GM12891 (cell line): ENCODE data around the gene GAS2.
"Not testable (repeated sequence)": the region's sequence is repeated elsewhere in the genome, so short reads cannot be mapped to it uniquely, and the experiment has no call there.

Experiments used
- DNase-seq: peaks from one replicate; pipeline ENCODE4 v3.0.0; 2011; ENCODE audit warnings: low spot score; ENCODE audit not compliant: insufficient read length
- FAIRE-seq: peaks from 2 replicates; lab custom pipeline; 2011; peaks lifted over from hg19 to GRCh38; lab: Jason Lieb, UNC
- PAX5 ChIP-seq: IDR thresholded peaks from 2 replicates; pipeline ENCODE4 v1.6.1; 2011; ENCODE audit warnings: low read length, moderate library complexity, mild to moderate bottlenecking; ENCODE audit not compliant: insufficient read depth, severe bottlenecking
- POLR2A ChIP-seq: IDR thresholded peaks from 2 replicates; pipeline ENCODE4 v1.6.1; 2011; ENCODE audit warnings: low read depth, low read length, control low read depth
- POLR2AphosphoS5 ChIP-seq: IDR thresholded peaks from 2 replicates; pipeline ENCODE4 v1.6.1; 2011; ENCODE audit warnings: low read depth, low read length, control low read depth
- POU2F2 ChIP-seq: IDR thresholded peaks from 2 replicates; pipeline ENCODE4 v1.6.1; 2011; ENCODE audit warnings: low read depth, mild to moderate bottlenecking, control low read depth, low read length, moderate library complexity
- SPI1 ChIP-seq: IDR thresholded peaks from 2 replicates; pipeline ENCODE4 v1.6.1; 2011; ENCODE audit warnings: low read depth, low read length, control low read depth
- TAF1 ChIP-seq: IDR thresholded peaks from 2 replicates; pipeline ENCODE4 v1.6.1; 2011; ENCODE audit warnings: low read depth, low read length, control low read depth

The GAS2 gene

GRCh38 chr11:22635689-22636088 lies 30.7 kb upstream of the GAS2 start:
- TF ChIP-seq SPI1 (no peak), PAX5 (no peak), TAF1 (no peak), POLR2AphosphoS5 (no peak), POU2F2 (no peak), POLR2A (no peak)
- no peak for DNase-seq
- no peak for FAIRE-seq

- DNase-seq, result no peak
- FAIRE-seq, result no peak
- TF ChIP-seq SPI1, result no peak
- no peak for TF ChIP-seq POU2F2
- no peak for TF ChIP-seq POLR2A
- TF ChIP-seq POLR2AphosphoS5, result no peak
- no peak for TF ChIP-seq TAF1
- no peak for TF ChIP-seq PAX5
Measured at GRCh38 chr11:22640862-22641261, 25.5 kb upstream of the GAS2 start.

- no peak for TF ChIP-seq POLR2A
- no peak for TF ChIP-seq POLR2AphosphoS5
- TF ChIP-seq PAX5, result no peak
- no peak for TF ChIP-seq TAF1
- no peak for FAIRE-seq
- no peak for DNase-seq
Measured at GRCh38 chr11:22641559-22641958, 24.9 kb upstream of the GAS2 start.

GRCh38 chr11:22652346-22652745 lies 14.1 kb upstream of the GAS2 start:
- FAIRE-seq, DNase-seq: not testable (repeated sequence)

GRCh38 chr11:22656130-22656529 lies 10.3 kb upstream of the GAS2 start:
- TF ChIP-seq SPI1, result no peak
- TF ChIP-seq PAX5, result no peak
- TF ChIP-seq TAF1, result no peak
- TF ChIP-seq POLR2AphosphoS5, result no peak
- TF ChIP-seq POU2F2, result no peak
- TF ChIP-seq POLR2A, result no peak
- no peak for FAIRE-seq

GRCh38 chr11:22657101-22657694 lies 9.2 kb upstream of the GAS2 start:
- DNase-seq (no peak), FAIRE-seq (peak; percentile 86)
- TF ChIP-seq PAX5, result no peak
- peak; percentile 61 for TF ChIP-seq SPI1

More at GRCh38 chr11:22656130-22656529, 10.3 kb upstream of the GAS2 start:
- no peak for DNase-seq

GRCh38 chr11:22659783-22660182 lies 6.6 kb upstream of the GAS2 start:
- DNase-seq, result no peak
- TF ChIP-seq TAF1 (no peak), PAX5 (no peak), SPI1 (no peak), POU2F2 (no peak), POLR2A (no peak), POLR2AphosphoS5 (no peak)
- no peak for FAIRE-seq

- FAIRE-seq (peak; percentile 88), DNase-seq (peak; percentile 25)
- TF ChIP-seq POLR2AphosphoS5 (no peak), SPI1 (no peak), PAX5 (no peak)
Measured at GRCh38 chr11:22666688-22667439, 453 bp downstream of the GAS2 start.

GRCh38 chr11:22668005-22668796 lies 1.8 kb downstream of the GAS2 start:
- TF ChIP-seq POLR2A (peak; percentile 41; the same call in 1 of the 2 replicates), SPI1 (no peak)
- FAIRE-seq, result peak; percentile 88
- no peak for DNase-seq

GRCh38 chr11:22669368-22669767 lies 3.0 kb downstream of the GAS2 start:
- no peak for TF ChIP-seq SPI1
- no peak for TF ChIP-seq TAF1
- no peak for TF ChIP-seq PAX5
- no peak for TF ChIP-seq POLR2AphosphoS5
- no peak for TF ChIP-seq POU2F2
- no peak for TF ChIP-seq POLR2A
- DNase-seq, result no peak
- FAIRE-seq, result no peak
